Neural cell (in vitro differentiated cells): ENCODE results near the gene SIX5.

Experiments
- CTCF ChIP-seq: fragments of 450-650 bp; IDR thresholded peaks from 2 replicates; pipeline ENCODE4 v1.5.1; 2014; ENCODE audit warnings: antibody characterized with exemption, mild to moderate bottlenecking, moderate library complexity; ENCODE audit not compliant: poor library complexity, severe bottlenecking
- EP300 ChIP-seq: fragments of 450-650 bp; conservative IDR thresholded peaks from 2 replicates; pipeline ENCODE4 v1.6.1; 2014; ENCODE audit warnings: antibody characterized with exemption, mild to moderate bottlenecking, moderate library complexity; ENCODE audit not compliant: poor library complexity, severe bottlenecking
- EZH2 ChIP-seq: fragments of 200-600, 300-800 bp; shearing (Covaris generic), sonication (generic); IDR thresholded peaks from 2 replicates; pipeline ENCODE4 v1.6.1; 2014; ENCODE audit warnings: antibody characterized with exemption, low read length, borderline replicate concordance, mild to moderate bottlenecking; ENCODE audit not compliant: insufficient read depth, poor library complexity, severe bottlenecking
- MXI1 ChIP-seq: fragments of 450-650 bp; conservative IDR thresholded peaks from 2 replicates; pipeline ENCODE4 v1.6.1; 2014; ENCODE audit warnings: antibody characterized with exemption, mild to moderate bottlenecking; ENCODE audit not compliant: poor library complexity, severe bottlenecking
- RAD21 ChIP-seq: fragments of 450-650 bp; conservative IDR thresholded peaks from 2 replicates; pipeline ENCODE4 v1.6.1; 2014; ENCODE audit warnings: antibody characterized with exemption, mild to moderate bottlenecking, moderate library complexity
- SMC3 ChIP-seq: fragments of 450-650 bp; conservative IDR thresholded peaks from 2 replicates; pipeline ENCODE4 v1.6.1; 2014; ENCODE audit warnings: antibody characterized with exemption, mild to moderate bottlenecking, moderate library complexity; ENCODE audit not compliant: poor library complexity
- TAF1 ChIP-seq: IDR thresholded peaks from 2 replicates; pipeline ENCODE4 v1.6.1; 2012; ENCODE audit warnings: low read depth

DNA sequence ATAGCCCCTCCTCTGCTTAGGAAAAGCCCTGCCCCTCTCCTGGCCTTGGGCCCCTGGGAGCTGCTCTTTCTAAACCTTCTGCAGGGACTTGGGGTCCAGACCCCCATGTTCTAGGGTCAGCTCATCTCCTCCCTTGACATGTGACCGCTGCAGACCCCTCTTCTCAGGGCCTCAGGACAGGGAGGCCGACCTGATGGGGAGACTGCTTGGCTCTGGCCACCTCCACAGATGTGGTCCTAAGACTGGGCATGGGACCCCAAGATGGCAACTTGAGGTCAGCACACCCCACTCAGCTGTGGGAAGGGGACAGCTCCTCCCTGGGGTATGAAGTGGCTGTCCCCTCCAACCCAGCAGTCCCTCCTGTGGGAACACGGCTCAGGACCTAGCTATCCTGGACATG is 3.9 kb upstream of the SIX5 start:
- TF ChIP-seq CTCF (no peak), EP300 (no peak), EZH2 (no peak), RAD21 (no peak), TAF1 (no peak), SMC3 (no peak), MXI1 (no peak)
